ENCODE data around the gene SLC35F3. TPM values are rescaled to one million over a fixed set of nuclear protein-coding genes. Genes with fewer than 3 reads are reported as not detected.

Gene SLC35F3
- polyA plus RNA-seq, 1 experiment: 0.06 TPM

DNA sequence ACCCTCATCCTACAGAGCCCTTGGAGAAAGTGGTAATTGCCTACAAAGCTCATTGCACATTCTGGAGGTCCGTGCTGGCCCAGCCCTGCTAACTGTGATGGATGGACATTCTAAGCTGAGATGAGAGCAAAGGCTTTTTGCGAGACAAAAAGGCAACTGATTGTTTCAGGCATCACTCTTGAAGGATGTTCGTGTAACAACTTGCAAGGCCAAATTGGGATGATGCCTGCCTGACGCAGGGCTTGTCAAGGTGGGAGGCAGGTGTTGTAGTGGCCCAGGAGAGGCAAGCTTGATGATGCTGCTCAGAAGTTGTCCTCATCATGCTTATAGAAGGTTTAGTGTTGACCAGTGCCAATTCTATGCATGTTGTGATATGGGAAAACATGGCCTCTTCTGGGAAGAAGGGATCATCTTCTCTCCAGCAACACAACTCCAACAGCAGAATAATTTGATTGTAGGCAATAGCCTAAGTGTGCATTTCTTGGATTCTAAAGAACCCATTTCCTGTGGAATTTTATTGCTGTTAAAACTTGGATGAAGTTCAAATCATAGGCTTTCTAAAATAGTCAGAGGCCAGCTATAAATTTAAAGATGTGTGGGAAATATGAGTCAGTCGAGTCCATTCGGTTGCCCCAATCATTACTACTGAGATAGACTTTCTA, 366.2 kb downstream of the SLC35F3 start:
- DNase-seq (ENCODE audit: low read depth): no peak
- TF ChIP-seq CTCF (IDR thresholded peaks at IDR 0.05; ENCODE audit: insufficient read depth, low read depth, low read length): no peak
- ChIA-PET CTCF (no interaction called here), POLR2A (no interaction called here)
- no peaks in the 10 kb centered on the region for H3K27me3 ChIP-seq (ENCODE audit: control insufficient read depth, insufficient read depth, low read length)
- H3K4me3 ChIP-seq (ENCODE audit: low read depth, low read length): no peak overlapping the region
- no peaks in the 10 kb centered on the region for H3K36me3 ChIP-seq (ENCODE audit: control insufficient read depth, insufficient read depth, low read length)

GRCh38 chr1:234271243-234271606, 366.7 kb downstream of the SLC35F3 start:
- TF ChIP-seq CTCF (IDR thresholded peaks at IDR 0.05; ENCODE audit: insufficient read depth, low read depth, low read length): no peak
- H3K27me3 ChIP-seq (ENCODE audit: control insufficient read depth, insufficient read depth, low read length): no peaks in the 10 kb centered on the region
- H3K4me3 ChIP-seq (ENCODE audit: low read depth, low read length): no peak overlapping the region
- POLR2A ChIA-PET: no interaction called here
- CTCF ChIA-PET: no interaction called here
- no peaks in the 10 kb centered on the region for H3K36me3 ChIP-seq (ENCODE audit: control insufficient read depth, insufficient read depth, low read length)
- no peak for DNase-seq (ENCODE audit: low read depth)

DNA sequence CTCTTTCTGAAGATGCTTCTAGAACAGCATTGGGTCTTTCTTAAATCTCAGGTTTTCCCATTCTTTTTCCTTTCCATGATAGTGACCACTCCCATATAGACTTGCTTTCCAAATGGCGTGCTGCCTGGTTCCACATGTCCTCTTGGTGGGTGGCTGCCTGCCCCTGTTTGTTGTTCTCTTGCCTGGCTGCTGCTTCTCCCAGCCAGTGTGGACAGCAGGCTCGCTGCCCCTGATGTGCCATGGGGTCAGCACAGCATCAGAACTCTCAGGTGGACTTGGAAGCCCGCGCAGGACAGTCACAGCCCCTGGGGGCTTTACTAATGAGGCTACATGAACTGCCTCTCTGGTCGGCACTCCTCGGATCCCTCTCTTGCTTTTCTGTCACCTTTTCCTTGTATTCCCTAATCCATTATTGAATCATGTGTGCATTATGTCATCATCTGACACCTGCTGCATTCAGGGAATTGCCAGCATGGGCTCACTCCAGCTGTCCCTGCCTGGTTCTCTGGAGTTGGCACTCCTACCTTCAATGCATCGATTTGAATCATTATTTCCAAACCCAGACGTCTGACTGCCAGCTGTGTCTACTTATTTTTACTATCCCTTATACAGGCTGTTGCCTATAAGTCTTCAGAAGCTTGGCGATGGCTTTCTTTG, 368.3 kb downstream of the SLC35F3 start:
- no peak for TF ChIP-seq CTCF (IDR thresholded peaks at IDR 0.05; ENCODE audit: insufficient read depth, low read depth, low read length)
- ChIA-PET POLR2A (no interaction called here), CTCF (no interaction called here)

DNA sequence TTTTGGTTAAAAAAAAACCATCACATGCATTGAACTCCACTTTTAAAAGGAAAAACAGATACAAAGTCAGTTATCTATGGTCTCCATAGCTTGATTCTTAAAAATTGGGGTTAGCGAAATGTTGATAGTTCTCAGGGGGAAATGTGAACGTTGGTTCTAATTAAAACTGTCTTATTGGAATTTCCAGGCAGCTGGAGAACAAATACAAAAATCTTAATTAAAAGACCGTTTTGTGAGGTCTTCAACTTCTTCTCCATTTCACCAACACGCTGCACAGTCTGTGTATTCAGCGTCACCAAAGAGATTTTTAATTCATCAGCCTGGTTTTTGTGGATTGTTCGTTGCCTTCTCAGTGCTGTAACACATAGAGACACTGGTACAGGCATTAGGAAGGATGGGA, 369.5 kb downstream of the SLC35F3 start:
- DNase-seq (ENCODE audit: low read depth): no peak
- Histone ChIP-seq H3K27me3 (ENCODE audit: control insufficient read depth, insufficient read depth, low read length) (no peaks in the 10 kb centered on the region), H3K36me3 (ENCODE audit: control insufficient read depth, insufficient read depth, low read length) (no peaks in the 10 kb centered on the region), H3K4me3 (ENCODE audit: low read depth, low read length) (no peak overlapping the region)
- ChIA-PET CTCF (no interaction called here), POLR2A (no interaction called here)
- TF ChIP-seq CTCF (IDR thresholded peaks at IDR 0.05; ENCODE audit: insufficient read depth, low read depth, low read length): no peak

More for the DNA sequence above, 368.3 kb downstream of the SLC35F3 start:
- no peaks in the 10 kb centered on the region for H3K27me3 ChIP-seq (ENCODE audit: control insufficient read depth, insufficient read depth, low read length)
- no peak for DNase-seq (ENCODE audit: low read depth)
- no peaks in the 10 kb centered on the region for H3K36me3 ChIP-seq (ENCODE audit: control insufficient read depth, insufficient read depth, low read length)
- no peak overlapping the region for H3K4me3 ChIP-seq (ENCODE audit: low read depth, low read length)

- Histone ChIP-seq H3K4me3 (ENCODE audit: low read depth, low read length) (no peak overlapping the region), H3K27me3 (ENCODE audit: control insufficient read depth, insufficient read depth, low read length) (no peaks in the 10 kb centered on the region), H3K36me3 (ENCODE audit: control insufficient read depth, insufficient read depth, low read length) (no peaks in the 10 kb centered on the region)
- no peak for TF ChIP-seq CTCF (IDR thresholded peaks at IDR 0.05; ENCODE audit: insufficient read depth, low read depth, low read length)
- POLR2A ChIA-PET: no interaction called here
- CTCF ChIA-PET: no interaction called here
- DNase-seq (ENCODE audit: low read depth): no peak
These were observed 371.8 kb downstream of the SLC35F3 start for GRCh38 chr1:234276151-234276788.

Data from BJ (cell line).